G401 (cell line): Measurements from ENCODE around the gene STAT2. TPM values are rescaled to one million over a fixed set of nuclear protein-coding genes. Genes with fewer than 3 reads are reported as not detected.
"Not testable (repeated sequence)": the region's sequence is repeated elsewhere in the genome, so short reads cannot be mapped to it uniquely, and the experiment has no call there.

ENCODE experiments used
- DNase-seq: peaks from one replicate; pipeline ENCODE4 v3.0.0-alpha.2; 2015; ENCODE audit warnings: low spot score
- in situ Hi-C: cut with HindIII; loops from 2 replicates; pipeline ENCODE4 v1.10.0; 2016; ENCODE audit warnings: low sequenced_read_pairs, mixed read lengths
- total RNA-seq: library from RNA; depleted of rRNA; stranded (reverse); fragments of >200 nt; shearing (Covaris generic); gene quantifications from 2 replicates; pipeline ENCODE4 v1.2.3, GENCODE V29; 2014; rRNA removed

The STAT2 gene
- total RNA-seq, result 25.6 and 26.9 TPM in 2 replicates

DNA sequence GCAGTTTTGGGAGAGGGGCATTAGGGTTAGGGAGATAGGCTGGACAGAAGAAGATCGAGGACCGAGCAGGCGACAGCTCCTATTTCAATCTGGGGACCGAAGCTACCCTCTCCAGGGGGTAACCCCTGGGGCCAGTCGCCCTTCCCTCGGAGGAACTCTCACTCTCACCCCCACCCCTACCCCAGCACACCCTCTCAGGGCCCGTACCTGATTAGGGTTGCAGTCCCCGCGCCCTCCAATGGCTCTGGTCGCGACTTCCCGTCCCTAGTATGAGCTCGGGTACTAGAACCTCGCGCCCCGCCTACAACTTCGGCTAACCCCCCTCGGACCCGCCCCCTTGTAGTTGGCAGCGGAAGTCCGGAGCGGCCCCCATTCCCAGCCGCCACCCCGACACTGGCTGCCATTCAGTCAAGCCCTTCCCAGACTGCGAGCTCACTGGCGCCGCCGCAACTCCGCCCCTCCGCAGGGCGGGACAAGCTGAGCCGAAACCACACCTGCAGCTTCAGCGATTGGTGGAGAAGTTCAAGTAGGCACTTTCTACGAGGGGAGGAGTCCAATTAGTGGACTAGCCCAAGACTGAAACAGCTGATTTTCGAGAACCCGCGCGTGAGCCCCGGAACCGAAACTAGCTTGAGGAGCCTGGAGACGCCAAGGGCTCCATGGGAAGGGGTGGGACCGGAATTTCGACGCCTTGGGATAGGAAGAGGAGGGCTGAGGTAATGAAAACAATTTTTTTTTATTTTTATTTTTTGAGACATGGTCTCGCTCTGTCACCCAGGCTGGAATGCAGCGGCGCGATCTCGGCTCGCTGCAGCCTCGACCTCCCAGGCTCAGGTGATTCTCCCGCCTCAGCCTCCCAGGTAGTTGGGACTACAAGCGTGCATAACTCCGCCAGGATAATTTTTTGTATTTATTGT is at the start of gene STAT2:
TSS of gene STAT2 (minus strand) at position 257 of the 917 bp plus-strand sequence. CDS start 3,536 bp downstream, outside the sequence.
- peak; percentile 99 for DNase-seq
- in situ Hi-C loops, result no loop called here

DNA sequence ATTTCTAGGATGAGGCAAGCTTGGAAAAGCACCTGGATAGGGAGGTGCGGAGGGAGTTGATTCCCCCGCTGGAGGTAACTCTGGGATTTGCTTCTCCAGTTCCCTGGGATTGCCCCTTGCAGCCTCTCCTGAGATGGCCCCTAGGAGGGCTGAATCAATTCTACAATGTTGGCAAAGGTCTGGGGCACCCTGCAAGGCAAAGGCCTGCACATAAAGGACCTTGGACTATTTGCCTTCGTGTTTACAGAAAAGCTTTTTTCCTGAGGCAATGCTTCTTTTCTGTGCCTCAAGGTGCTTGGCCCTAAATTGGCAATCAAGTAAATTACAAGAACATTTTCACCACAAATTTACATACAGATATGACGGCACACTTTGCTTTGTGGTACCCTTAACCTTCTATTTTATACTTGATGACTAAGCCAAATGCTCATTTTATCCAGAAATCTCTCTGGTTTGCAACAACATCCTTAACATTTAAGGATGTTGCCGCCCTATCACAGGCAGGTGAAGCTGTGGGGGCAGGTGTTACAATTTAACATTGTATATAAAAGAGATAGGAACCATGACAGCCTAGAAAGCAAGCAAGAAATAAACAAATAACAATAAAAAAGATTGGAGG is 49.0 kb upstream of the STAT2 start:
- DNase-seq, result peak; percentile 1
- in situ Hi-C loops, result no loop called here

DNA sequence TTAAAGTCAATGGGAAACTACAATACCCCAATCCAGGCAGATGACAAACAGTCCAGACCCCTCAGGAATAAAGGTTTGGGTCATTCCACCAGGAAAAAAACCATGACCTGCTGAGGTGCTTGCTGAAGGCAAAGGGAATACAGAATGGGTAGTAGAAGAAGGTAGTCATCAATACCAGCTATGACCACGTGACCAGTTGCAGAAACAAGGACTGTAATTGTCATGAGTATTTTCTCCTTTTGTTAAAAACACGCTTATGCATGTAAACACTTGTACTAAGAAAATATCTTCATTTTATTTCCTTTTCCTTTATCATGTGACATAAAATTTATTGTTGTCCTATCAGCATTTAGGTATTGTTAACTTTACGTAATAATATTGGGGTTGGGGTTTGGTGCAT is 44.3 kb upstream of the STAT2 start:
- in situ Hi-C loops, DNase-seq: not testable (repeated sequence)

DNA sequence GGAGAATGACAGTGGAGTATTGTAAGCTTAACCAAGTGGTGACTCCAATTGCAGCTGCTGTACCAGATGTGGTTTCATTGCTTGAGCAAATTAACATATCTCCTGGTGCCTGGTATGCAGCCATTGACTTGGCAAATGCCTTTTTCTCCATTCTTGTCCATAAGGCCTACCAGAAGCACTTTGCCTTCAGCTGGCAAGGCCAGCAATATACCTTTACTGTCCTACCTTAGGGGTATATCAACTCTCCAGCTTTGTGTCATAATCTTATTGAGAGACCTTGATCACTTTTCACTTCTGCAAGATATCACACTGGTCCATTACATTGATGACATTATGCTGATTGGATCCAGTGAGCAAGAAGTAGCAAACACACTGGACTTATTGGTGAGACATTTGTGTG is 41.7 kb upstream of the STAT2 start:
- in situ Hi-C loops, DNase-seq: not testable (repeated sequence)

DNA sequence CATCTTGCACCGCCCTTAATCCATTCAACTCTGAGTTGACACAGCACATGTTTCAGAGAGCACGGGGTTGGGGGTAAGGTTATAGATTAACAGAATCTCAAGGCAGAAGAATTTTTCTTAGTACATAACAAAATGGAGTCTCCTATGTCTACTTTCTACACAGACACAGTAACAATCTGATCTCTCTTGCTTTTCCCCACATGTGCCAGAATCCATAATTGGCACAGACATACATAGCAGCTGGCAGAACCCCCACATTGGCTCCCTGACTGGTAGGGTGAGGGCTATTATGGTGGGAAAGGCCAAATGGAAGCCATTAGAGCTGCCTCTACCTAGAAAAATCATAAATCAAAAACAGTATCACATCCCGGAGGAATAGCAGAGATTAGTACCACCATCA is 41.2 kb upstream of the STAT2 start:
- in situ Hi-C loops, DNase-seq: not testable (repeated sequence)

DNA sequence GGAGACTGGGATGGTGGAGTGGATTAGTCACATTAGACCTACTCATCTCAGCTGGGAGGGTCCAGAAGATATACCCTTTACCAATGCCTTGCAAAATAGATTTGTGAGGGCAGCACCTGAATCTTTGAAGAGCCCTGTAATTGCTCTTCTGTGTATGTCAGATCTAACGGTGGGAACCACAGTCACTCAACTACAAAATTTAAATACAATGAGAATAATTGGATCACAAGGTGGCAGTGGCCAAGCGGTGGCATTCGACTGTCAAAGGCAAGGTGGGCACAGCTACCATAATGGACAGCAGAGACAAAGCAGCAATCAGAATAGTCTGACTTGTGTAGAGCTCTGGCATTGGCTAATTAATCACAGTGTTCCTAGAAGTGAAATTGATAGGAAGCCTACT is 39.6 kb upstream of the STAT2 start:
- DNase-seq, in situ Hi-C loops: not testable (repeated sequence)

DNA sequence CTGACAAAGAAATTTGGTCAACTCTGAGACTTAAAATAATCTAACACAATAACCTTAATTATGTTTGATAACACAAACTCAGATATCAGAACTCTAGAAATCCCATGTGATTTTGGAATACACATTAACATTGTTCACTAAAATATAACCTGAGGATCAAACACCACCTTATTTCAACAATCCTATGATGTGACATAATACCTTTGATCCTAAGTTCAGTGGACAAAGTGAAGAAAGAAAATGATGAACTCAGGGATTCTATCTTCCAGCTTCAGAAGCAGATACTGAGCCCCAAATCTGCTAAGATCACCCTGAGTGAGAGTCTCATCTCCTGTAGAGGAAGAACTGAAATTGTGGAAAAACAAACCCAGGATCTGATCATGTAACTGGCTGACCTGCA is 38.4 kb upstream of the STAT2 start:
- no peak for DNase-seq
- in situ Hi-C loops, result no loop called here

DNA sequence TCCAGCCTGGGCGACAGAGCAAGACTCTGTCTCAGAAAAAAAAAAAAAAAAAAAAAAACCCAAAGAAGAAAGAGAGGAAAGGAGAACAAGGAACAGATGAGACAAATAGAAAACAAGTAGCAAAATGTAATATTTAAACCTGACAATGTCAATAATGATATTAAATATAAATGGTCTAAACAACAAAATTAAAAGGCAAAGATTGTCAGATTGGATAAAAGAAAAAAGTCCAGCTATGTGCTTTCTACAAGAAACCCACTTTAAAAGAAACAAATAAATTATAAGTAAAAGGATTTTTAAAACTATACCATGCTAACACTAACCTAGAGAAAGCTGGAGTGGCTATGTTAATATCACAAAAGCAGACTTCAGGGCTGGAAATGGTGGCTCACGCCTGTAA is 32.4 kb upstream of the STAT2 start:
- in situ Hi-C loops, result no loop called here
- no peak for DNase-seq

DNA sequence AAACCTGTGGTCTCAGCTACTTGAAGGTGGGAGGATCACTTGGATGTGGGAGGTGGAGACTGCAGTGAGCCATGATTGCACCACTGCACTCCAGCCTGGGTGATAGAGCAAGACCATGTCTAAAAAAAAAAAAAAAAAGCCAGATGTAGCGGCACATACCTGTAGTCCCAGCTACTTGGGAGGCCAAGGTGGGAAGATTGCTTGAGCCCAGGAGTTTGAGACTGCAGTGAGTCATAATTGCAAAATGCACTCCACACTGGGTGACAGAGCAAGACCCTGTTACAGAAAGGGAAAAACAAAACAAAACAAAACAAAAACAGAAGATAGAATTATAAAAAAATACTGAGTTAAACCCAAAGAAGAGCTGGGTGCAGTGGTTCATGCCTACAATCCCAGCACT is 31.8 kb upstream of the STAT2 start:
- in situ Hi-C loops, result no loop called here
- no peak for DNase-seq

DNA sequence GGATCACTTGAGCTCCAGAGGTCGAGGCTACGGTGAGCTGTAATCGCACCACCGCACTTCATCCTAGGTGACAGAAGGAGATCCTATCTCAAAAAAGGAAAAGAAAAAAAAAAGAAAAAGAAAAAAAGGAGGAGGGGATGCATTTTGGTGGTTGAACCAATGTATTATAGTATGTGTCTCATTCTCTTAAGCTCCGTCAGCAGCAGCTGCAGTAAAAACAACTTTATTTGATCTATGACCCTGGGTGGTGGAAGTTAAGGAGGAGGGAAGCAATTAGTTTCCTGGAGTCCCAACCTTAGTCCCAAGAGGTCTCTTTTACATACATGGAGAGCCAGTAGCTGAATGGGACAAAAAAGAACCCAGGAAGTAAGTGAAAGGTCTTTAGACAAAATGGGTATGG is 29.5 kb upstream of the STAT2 start:
- in situ Hi-C loops, result no loop called here
- no peak for DNase-seq

DNA sequence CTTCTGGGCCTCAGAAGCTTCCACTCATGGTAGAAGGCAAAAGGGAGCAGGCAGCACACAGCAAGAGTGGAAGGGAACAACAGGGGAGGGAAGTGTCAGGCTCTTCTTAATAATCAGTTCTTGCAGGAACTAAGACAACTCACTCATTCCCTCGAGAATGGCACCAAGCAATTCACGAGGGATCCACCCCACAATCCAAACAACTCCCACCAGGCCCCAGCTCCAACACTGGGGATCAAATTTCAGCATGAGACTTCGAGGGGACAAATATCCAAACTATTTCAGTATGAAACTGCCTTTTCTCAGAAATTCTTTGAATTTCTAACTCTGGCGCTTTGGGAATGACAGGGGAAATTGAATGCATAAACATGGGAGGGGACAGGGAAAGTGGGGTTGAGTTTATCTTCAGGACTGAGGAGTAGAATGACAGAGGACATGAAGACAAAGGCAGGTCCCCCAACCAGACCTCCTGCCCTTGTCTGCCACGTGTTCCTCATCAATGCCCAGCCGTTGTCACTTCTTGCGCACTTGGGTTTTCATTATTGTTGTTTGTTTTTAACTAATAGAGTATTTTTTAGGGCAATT is 27.3 kb upstream of the STAT2 start:
- in situ Hi-C loops, result no loop called here
- no peak for DNase-seq

DNA sequence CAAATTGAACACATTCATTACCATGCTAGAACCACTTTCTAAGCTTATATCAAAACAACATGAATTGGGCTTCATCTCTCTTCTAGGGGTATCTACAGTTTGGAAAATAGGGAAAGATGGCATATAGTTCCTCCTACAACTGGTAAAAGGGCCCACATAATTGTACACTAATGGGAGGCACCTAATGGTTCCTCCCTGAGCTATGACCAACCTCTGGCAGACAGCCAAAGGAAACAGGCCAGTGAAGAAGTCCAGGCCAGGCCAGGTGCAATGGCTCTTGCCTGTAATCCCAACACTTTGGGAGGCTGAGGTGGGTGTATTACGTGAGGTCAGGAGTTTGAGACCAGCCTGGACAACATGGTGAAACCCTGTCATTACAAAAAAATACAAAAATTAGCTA is 26.0 kb upstream of the STAT2 start:
- DNase-seq, result no peak
- in situ Hi-C loops, result no loop called here

DNA sequence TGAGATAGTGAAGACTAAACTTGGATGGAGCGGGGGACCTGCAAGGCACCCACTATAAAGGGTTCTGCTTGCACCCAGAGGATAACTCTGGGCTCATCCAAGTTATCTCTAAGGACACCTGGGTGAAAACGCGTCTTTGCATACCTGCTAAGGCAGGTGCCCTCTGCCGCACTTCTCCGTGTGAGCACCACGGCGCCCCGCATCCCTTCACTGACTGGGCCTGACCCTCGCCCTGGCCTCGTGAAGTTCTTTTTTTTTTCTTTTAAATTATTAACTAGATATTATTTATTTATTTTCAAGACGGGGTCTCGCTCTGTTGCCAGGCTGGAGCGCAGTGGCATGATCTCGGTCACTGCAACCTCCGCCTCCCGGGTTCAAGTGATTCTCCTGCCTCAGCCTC is 22.7 kb upstream of the STAT2 start:
- in situ Hi-C loops, result no loop called here
- DNase-seq, result no peak

DNA sequence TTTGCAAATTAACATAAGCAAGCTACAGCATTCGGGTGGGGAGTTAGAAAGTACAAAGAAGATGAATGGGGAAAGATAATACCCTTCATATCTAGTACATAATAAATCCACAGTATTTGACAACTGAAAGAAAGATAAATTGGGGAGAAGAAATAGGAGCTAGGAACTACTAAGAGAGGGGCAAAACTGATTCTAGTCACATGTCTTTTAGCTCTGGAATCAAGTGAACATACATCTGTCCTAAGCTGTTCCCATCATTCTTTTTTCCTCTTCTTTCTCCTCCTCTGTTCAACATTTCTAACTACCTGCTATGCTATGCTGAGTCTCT is 18.0 kb upstream of the STAT2 start:
- no peak for DNase-seq
- in situ Hi-C loops, result no loop called here

DNA sequence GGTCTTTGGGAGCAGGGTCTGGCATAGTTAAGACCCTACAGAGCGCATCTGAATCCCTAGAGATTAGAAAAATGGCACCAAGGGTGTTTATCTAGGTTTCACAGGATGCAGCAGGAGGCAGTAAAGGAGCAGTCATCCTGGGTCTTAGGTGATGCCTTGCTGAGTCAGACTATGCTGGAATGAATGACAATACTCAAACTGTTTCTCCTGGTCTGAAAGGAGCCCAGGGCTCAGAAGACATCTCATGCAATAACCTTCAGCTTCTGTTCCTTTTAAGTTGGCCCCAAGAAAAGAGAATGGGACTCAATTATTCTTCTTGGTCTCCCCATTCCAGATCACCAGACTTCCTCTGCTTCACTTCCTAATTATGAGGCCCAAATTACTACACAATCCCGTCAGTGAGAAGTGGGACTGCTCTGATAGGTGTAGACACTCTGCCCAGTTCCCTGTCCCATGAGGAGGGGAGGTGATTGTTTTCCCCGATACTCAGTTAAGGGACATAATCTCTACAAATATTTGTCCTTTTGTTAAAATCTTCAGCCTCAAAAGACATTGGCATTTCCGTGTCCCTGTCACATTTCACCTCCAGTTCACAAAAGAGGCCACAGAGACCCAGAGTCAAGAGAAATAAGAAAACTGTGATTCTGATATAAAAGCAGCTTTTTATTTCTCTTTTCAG is 17.5 kb upstream of the STAT2 start:
- in situ Hi-C loops, result no loop called here
- no peak for DNase-seq

DNA sequence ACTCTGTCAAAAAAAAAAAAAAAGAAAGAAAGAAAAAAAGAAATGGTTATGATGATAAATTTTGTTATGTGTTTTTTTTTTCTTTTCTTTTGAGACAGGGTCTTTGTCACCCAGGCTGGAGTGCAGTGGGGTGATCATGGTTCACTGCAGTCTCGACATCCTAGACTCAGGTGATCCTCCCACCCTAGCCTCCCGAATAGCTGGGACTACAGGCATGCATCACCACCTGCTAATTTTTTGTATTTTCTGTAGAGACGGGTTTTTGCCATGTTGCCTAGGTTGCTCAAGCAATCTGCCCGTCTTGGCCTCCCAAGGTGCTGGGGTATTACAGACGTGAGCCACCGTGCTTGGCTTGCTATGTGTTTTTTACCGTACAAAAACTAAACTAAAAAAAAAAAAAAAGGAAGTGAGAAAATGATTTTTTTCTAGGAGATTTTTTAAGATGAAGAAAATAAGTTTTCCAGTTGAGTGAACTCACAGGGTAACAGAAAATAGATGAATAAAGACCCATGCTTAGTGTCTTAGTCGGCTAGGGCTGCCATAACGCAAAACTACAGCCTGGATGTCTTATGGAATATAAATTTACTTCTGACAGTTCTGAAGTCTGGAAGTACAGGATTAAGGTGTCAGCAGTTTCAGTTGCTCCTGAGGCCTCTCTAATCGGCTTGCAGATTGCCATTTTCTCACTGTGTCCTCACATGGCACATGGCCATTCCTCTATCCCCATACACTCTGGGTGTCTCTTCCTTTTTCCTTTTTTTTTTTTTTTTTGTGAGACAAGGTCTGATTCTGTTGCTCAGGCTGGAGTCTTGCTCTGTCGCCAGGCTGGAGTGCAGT is 15.9 kb upstream of the STAT2 start:
- in situ Hi-C loops, result no loop called here
- DNase-seq, result no peak

DNA sequence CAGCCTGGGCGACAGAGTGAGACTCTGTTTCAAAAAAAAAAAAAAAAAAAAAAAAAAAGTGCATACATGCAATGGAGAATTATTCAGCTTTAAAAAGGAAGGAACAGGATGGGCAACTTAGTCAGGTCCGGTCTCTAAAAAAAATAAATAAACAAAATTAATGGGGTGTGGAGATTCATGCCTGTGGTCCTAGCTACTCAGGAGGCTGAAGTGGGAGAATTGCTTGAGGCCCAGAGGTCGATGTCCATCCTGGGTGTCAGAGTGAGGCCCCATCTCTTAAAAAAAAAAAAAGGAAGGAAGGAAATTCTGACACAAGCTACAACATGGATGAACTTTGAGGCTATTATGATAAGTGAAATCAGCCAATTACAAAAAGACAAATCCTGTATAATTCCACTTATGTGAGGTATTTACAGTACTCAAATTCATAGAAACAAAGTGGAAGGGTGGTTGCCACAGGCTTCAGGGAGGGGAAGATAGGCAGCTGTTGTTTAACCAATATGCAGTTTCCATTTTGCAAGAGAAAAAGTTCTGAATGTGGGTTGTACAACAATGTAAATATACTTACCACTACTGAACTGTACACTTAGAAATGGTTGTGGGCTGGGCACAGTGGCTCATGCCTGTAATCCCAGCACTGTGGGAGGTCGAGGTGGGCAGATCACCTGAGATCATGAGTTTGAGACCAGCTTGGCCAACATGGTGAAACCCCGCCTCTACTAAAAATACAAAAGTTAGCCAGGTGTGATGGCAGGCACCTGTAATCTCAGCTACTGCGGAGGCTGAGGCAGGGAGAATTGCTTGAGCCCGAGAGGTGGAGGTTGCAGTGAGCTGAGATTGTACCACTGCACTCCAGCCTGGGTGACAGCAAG is 15.1 kb upstream of the STAT2 start:
- DNase-seq, result no peak
- in situ Hi-C loops, result no loop called here

DNA sequence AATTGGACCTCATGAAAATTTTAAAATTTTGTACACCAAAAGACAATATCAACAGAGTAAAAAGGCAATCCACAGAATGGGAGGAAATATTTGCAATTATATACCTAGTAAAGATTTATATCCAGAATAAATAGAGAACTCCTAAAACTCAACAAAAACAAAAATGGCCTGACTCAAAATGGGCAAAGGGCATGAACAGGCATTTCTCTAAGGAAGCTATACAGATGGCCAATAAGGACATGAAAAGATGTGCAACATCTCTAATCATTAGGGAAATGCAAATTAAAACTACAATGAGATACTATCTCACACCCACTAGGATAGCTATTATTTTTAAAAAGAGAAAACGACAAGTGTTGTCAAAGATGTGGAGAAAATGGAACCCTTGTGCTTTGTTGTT is 13.6 kb upstream of the STAT2 start:
- no peak for DNase-seq
- in situ Hi-C loops, result no loop called here
